Erythroblast (primary cell): ENCODE results near the gene VAMP2.

Experiments used
- GATA1 ChIP-seq: IDR thresholded peaks from 2 replicates; pipeline ENCODE4 v1.6.1; 2011; ENCODE audit warnings: low read depth, mild to moderate bottlenecking, control low read depth, low read length, moderate library complexity
- POLR2A ChIP-seq: IDR thresholded peaks from 2 replicates; pipeline ENCODE4 v1.6.1; 2011; ENCODE audit warnings: mild to moderate bottlenecking, low read length

- TF ChIP-seq POLR2A (no peak), GATA1 (no peak)
Measured at GRCh38 chr17:8125154-8125946, 37.4 kb downstream of the VAMP2 start.
